Measurements from ENCODE around the gene CMC2.

GRCh38 chr16:80984124-80984892 lies 22.4 kb downstream of the CMC2 start:
- TF ChIP-seq CTCF (IDR thresholded peaks at IDR 0.05; ENCODE audit: insufficient read depth, low read length, poor library complexity, severe bottlenecking) (no peak), EZH2phosphoT487 (conservative IDR thresholded peaks at IDR 0.05; ENCODE audit: low read length) (no peak)

Data from SU-DHL-6 (cell line).